K562 (cell line): ENCODE results near the gene PPP1R10. TPM values are rescaled to one million over a fixed set of nuclear protein-coding genes. Genes with fewer than 3 reads are reported as not detected.

Source experiments
- ATAC-seq: fragments of 200-7000 bp; cut with Tn5 transposase; 3 replicates; pipeline ENCODE4 v1.9.1; 2020; ENCODE audit warnings: moderate library complexity
- BruUV-seq: library from RNA; stranded (reverse); fragments of 400-500 nt; replicated peaks from 2 replicates; lab custom pipeline; 2021; lab: Mats Ljungman, UMichigan
- CTCF ChIA-PET: fragments of 300-600 bp; formaldehyde crosslinking; extraction: SDS; loops from one replicate; lab custom pipeline; 2021; ENCODE audit warnings: low intra/inter-chr PET ratio; lab: Yijun Ruan, JAX
- POLR2A ChIA-PET: fragments of 300-600, 350-650 bp; sonication (Branson Sonifier 250); formaldehyde crosslinking; extraction: SDS; loops from one replicate; lab custom pipeline; 2021; ENCODE audit warnings: antibody characterized with exemption, inconsistent platforms; lab: Yijun Ruan, JAX
- DNase-seq, 4 experiments: peaks; one replicate each; pipeline versions ENCODE4 v3.0.0 to v3.0.0-alpha.2; 2011 to 2018; ENCODE audit warnings: low spot score in 3 of 4, mixed read lengths in 3 of 4; ENCODE audit errors: extremely low read depth in 1 of 4
- FAIRE-seq: peaks from 2 replicates; lab custom pipeline; 2011; peaks lifted over from hg19 to GRCh38; lab: Jason Lieb, UNC
- H2AFZ ChIP-seq: 2 replicates; pipeline ENCODE4 v1.6.0; 2011; ENCODE audit warnings: low read depth, low read length, control low read depth, inconsistent platforms
- H3K27ac ChIP-seq: fragments of 200-600 bp; 3 replicates; pipeline ENCODE4 v1.8.0; 2011; ENCODE audit warnings: low read depth, mild to moderate bottlenecking, control low read depth, inconsistent platforms, low read length, moderate library complexity, mixed read lengths; ENCODE audit errors: extremely low read depth
- H3K27me3 ChIP-seq, 2 experiments: fragments of 300-600 bp in 1 of 2; 2 replicates in 1 of 2; 3 replicates in 1 of 2; pipeline versions ENCODE4 v1.6.0 to v1.8.0; 2011; ENCODE audit warnings: inconsistent platforms in 2 of 2, low read length in 2 of 2, mild to moderate bottlenecking in 1 of 2, mixed read lengths in 1 of 2, moderate library complexity in 1 of 2; ENCODE audit not compliant: control insufficient read depth in 2 of 2, insufficient read depth in 2 of 2
- H3K36me3 ChIP-seq: fragments of 300-600 bp; 3 replicates; pipeline ENCODE4 v1.8.0; 2011; ENCODE audit warnings: mild to moderate bottlenecking, low read length, inconsistent platforms; ENCODE audit not compliant: control insufficient read depth, insufficient read depth
- H3K4me1 ChIP-seq, 2 experiments: fragments of 200-600 bp in 1 of 2; replicated peaks in 1 of 2; 2 replicates in 1 of 2; 3 replicates in 1 of 2; pipeline versions ENCODE4 v1.5.1 to v1.8.0; 2011; ENCODE audit warnings: inconsistent platforms in 2 of 2, low read length in 2 of 2, mild to moderate bottlenecking in 1 of 2, mixed read lengths in 1 of 2, moderate library complexity in 1 of 2; ENCODE audit not compliant: control insufficient read depth in 2 of 2, insufficient read depth in 2 of 2
- H3K4me2 ChIP-seq: 2 replicates; pipeline ENCODE4 v1.6.1; 2011; ENCODE audit warnings: low read length, control low read depth, inconsistent platforms, mixed read lengths; ENCODE audit not compliant: insufficient read depth
- H3K4me3 ChIP-seq: fragments of 200-600 bp; sonication (generic), shearing (Covaris generic); 2 replicates; pipeline ENCODE4 v1.5.1; 2016; ENCODE audit warnings: control low read depth, inconsistent platforms
- H3K79me2 ChIP-seq: fragments of 200-600 bp; 3 replicates; pipeline ENCODE4 v1.8.0; 2011; ENCODE audit warnings: low read length, inconsistent platforms; ENCODE audit not compliant: control insufficient read depth, insufficient read depth
- H3K9ac ChIP-seq, 2 experiments: 2 replicates each; pipeline versions ENCODE4 v1.6.0 to v1.6.1; 2011; ENCODE audit warnings: low read depth in 2 of 2, low read length in 2 of 2, control low read depth in 1 of 2, inconsistent platforms in 1 of 2, mild to moderate bottlenecking in 1 of 2, mixed read lengths in 1 of 2; ENCODE audit not compliant: insufficient read depth in 1 of 2
- H3K9me1 ChIP-seq: one replicate; pipeline ENCODE4 v1.6.0; 2011; ENCODE audit warnings: inconsistent platforms, mild to moderate bottlenecking, low read length, moderate library complexity; ENCODE audit not compliant: control insufficient read depth, insufficient read depth
- H3K9me3 ChIP-seq: replicated peaks from 2 replicates; pipeline ENCODE4 v1.5.1; 2011; ENCODE audit warnings: low read depth, low read length, inconsistent platforms; ENCODE audit not compliant: control insufficient read depth, insufficient read depth
- H4K20me1 ChIP-seq: replicated peaks from 2 replicates; pipeline ENCODE4 v1.6.1; 2011; ENCODE audit warnings: low read length, inconsistent platforms, mixed read lengths; ENCODE audit not compliant: control insufficient read depth, insufficient read depth
- CLOCK ChIP-seq: fragments of 250-450 bp; sonication (Bioruptor Pico); IDR thresholded peaks from 2 replicates; pipeline ENCODE4 v1.4.0; 2020; ENCODE audit warnings: mild to moderate bottlenecking, moderate library complexity, borderline replicate concordance
- FOXA3 ChIP-seq, 2 experiments: fragments of 450-650 bp in 1 of 2; sonication (generic) in 1 of 2; formaldehyde crosslinking; IDR thresholded peaks in 1 of 2; conservative IDR thresholded peaks in 1 of 2; 2 replicates each; pipeline versions ENCODE4 v1.4.0 to v1.8.0; 2020 to 2022; ENCODE audit warnings: mild to moderate bottlenecking in 2 of 2, missing genetic modification reagents in 1 of 2
- HEY1 ChIP-seq: fragments of 250-450 bp; sonication (Bioruptor Pico); IDR thresholded peaks from 2 replicates; pipeline ENCODE4 v1.5.0; 2020; ENCODE audit warnings: mild to moderate bottlenecking, moderate library complexity, borderline replicate concordance
- HNRNPUL1 ChIP-seq: fragments of 200-400 bp; formaldehyde crosslinking; IDR thresholded peaks from 2 replicates; pipeline ENCODE4 v1.6.1; 2017; ENCODE audit warnings: low read length
- JUNB ChIP-seq: fragments of 450-650 bp; formaldehyde crosslinking; conservative IDR thresholded peaks from 2 replicates; pipeline ENCODE4 v1.4.0; 2020; ENCODE audit warnings: mild to moderate bottlenecking
- POU5F1 ChIP-seq: fragments of 150-350 bp; IDR thresholded peaks from 2 replicates; pipeline ENCODE4 v1.6.1; 2014; ENCODE audit warnings: borderline replicate concordance, low read length, low read depth, mild to moderate bottlenecking; ENCODE audit not compliant: partially characterized antibody
- SIX5 ChIP-seq, 2 experiments: IDR thresholded peaks; 2 replicates each; pipeline ENCODE4 v1.6.1; 2011; ENCODE audit warnings: low read length in 2 of 2, borderline replicate concordance in 1 of 2, low read depth in 1 of 2, mild to moderate bottlenecking in 1 of 2, moderate library complexity in 1 of 2; ENCODE audit not compliant: insufficient read depth in 1 of 2
- ZFPM2 ChIP-seq: fragments of 250-450 bp; sonication (Bioruptor Pico); IDR thresholded peaks from 2 replicates; pipeline ENCODE4 v1.5.1; 2022; ENCODE audit warnings: mild to moderate bottlenecking
- ZHX1 ChIP-seq: fragments of 150-350 bp; conservative IDR thresholded peaks from 2 replicates; pipeline ENCODE4 v1.6.1; 2014; ENCODE audit warnings: low read length
- ZKSCAN3 ChIP-seq: fragments of 250-450 bp; sonication (Bioruptor Pico); IDR thresholded peaks from 2 replicates; pipeline ENCODE4 v1.4.0; 2020
- WGBS: fragments of 100-300 bp; shearing (Covaris generic); methylation state at CpG from one replicate; pipeline ENCODE4 v1.1.6; 2016; ENCODE audit warnings: low coverage, mixed read lengths; ENCODE audit not compliant: insufficient coverage; ENCODE audit errors: missing lambda C conversion rate; 5-methylcytosine and 5-hydroxymethylcytosine counted together
- in situ Hi-C: fragments of 300-500 bp; cut with MboI; formaldehyde crosslinking; loops from 4 replicates; pipeline ENCODE4 v1.15.0; 2018; ENCODE audit warnings: inconsistent platforms, mixed read lengths
- intact Hi-C: fragments of 100-400 bp; cut with micrococcal nuclease; formaldehyde crosslinking; loops from 2 replicates; pipeline ENCODE4 v1.14.2; 2022
- polyA plus RNA-seq, 8 experiments: library from polyadenylated mRNA; depleted of rRNA in 4 of 8; stranded (reverse) in 5 of 8; unstranded in 3 of 8; fragments of >200 nt; fragmentation: Nextera tagmentation in 2 of 8; fragmentation: Illumina TruSeq in 1 of 8; extraction: Ambion mirVana in 2 of 8; extraction: Trizol in 1 of 8; gene quantifications; 2 replicates each; pipeline versions ENCODE4 v1.2.1 to v1.2.3, GENCODE V29; 2011 to 2014; ENCODE audit warnings: inconsistent platforms in 1 of 8, missing spikeins in 1 of 8
- total RNA-seq, 7 experiments: library from RNA; depleted of rRNA in 6 of 7; stranded (reverse); fragments of >200 nt in 6 of 7; fragmentation: Illumina TruSeq in 2 of 7; extraction: Trizol in 2 of 7; gene quantifications; 2 replicates each; pipeline versions ENCODE4 v1.2.1 to v1.2.3, GENCODE V29; 2011 to 2021; ENCODE audit warnings: low replicate concordance in 1 of 7
- TF ChIP-seq, protein P1 (sequence below): fragments of 450-650 bp; formaldehyde crosslinking; IDR thresholded peaks from 2 replicates; pipeline ENCODE4 v1.4.0; 2022; ENCODE audit warnings: missing genetic modification characterization
- TF ChIP-seq, protein P2 (sequence below): sonication (generic); formaldehyde crosslinking; IDR thresholded peaks from 2 replicates; pipeline ENCODE4 v1.8.0; 2023; ENCODE audit warnings: mild to moderate bottlenecking, missing genetic modification reagents

PPP1R10 gene
- total and polyA plus RNA-seq, 9 of the 15 experiments (the other 6 are each of a cell fraction or from before 2014, with no cell fraction given) = 14.1 to 65.5 (median 32.6) TPM

- Histone ChIP-seq H3K9ac (peak overlapping the region; percentile 89 to 99), H3K27me3 (no peaks in the 10 kb centered on the region), H3K36me3 (peaks cover 65% of the 10 kb centered on the region), H3K4me2 (peak overlapping the region; percentile 99), H3K79me2 (peaks cover 84% of the 10 kb centered on the region), H3K4me3 (peak overlapping the region; percentile 68), H3K4me1 (peaks cover 4 to 26% of the 10 kb centered on the region in 2 experiments; a peak in 4 of 5 replicates), H4K20me1 (peaks cover 8% of the 10 kb centered on the region; the same call in 1 of the 2 replicates), H3K9me1 (no peaks in the 10 kb centered on the region), H2AFZ (no peak overlapping the region), H3K9me3 (no peaks in the 10 kb centered on the region), H3K27ac (peak overlapping the region; percentile 95)
- FAIRE-seq = no peak
- 0% methylated on average over 10 of the region's 10 CpGs for WGBS
- intact Hi-C loops = loop anchor here (2.0 to 5.0 kb wide), 2 partner anchors 57 to 212 kb away; partner anchors contain the start of gene DHX16
- CTCF ChIA-PET = no interaction called here
- ATAC-seq = peak; percentile 8
- in situ Hi-C loops = no loop called here
- DNase-seq = peak in 1 of 4 experiments; percentile 76
- POLR2A ChIA-PET = interaction anchor here (0.6 to 4.8 kb wide), 90 partner anchors 9 to 1212 kb away, joined by 3 to 310 read pairs (median 4); partner anchors contain the start of genes ABCF1, ATAT1, C6orf136 and DHX16
- no TSS peak for BruUV-seq
- TF ChIP-seq SIX5 (IDR thresholded peaks at IDR 0.05; ENCODE audit: borderline replicate concordance in 1 of 2, insufficient read depth in 1 of 2, low read depth in 1 of 2, low read length in 2 of 2) (no peak), POU5F1 (no peak), ZHX1 (0 out of 2 replicates have a peak, but pooled peaks have one; percentile 24), ZFPM2 (CRISPR knock-in tag) (peak; percentile 75; the same call in 1 of the 2 replicates), HNRNPUL1 (no peak), ZKSCAN3 (CRISPR knock-in tag) (no peak), JUNB (CRISPR knock-in tag) (no peak), FOXA3 (CRISPR knock-in tag; conservative IDR thresholded peaks at IDR 0.05 in 1 of 2, IDR thresholded peaks at IDR 0.05 in 1 of 2) (no peak), CLOCK (no peak), HEY1 (CRISPR knock-in tag) (0 out of 2 replicates have a peak, but pooled peaks have one; percentile 43)
- TF ChIP-seq, protein P1, sequence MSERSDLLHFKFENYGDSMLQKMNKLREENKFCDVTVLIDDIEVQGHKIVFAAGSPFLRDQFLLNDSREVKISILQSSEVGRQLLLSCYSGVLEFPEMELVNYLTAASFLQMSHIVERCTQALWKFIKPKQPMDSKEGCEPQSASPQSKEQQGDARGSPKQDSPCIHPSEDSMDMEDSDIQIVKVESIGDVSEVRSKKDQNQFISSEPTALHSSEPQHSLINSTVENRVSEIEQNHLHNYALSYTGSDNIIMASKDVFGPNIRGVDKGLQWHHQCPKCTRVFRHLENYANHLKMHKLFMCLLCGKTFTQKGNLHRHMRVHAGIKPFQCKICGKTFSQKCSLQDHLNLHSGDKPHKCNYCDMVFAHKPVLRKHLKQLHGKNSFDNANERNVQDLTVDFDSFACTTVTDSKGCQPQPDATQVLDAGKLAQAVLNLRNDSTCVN (CRISPR knock-in tag) = peak; percentile 88
- TF ChIP-seq, protein P2, sequence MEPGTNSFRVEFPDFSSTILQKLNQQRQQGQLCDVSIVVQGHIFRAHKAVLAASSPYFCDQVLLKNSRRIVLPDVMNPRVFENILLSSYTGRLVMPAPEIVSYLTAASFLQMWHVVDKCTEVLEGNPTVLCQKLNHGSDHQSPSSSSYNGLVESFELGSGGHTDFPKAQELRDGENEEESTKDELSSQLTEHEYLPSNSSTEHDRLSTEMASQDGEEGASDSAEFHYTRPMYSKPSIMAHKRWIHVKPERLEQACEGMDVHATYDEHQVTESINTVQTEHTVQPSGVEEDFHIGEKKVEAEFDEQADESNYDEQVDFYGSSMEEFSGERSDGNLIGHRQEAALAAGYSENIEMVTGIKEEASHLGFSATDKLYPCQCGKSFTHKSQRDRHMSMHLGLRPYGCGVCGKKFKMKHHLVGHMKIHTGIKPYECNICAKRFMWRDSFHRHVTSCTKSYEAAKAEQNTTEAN (CRISPR knock-in tag) = no peak; the same call in 1 of the 2 replicates
Measured at GRCh38 chr6:30615219-30615957, 1.7 kb downstream of the PPP1R10 start.
